SK-N-SH (cell line): ENCODE results near the gene CPAMD8.

Experiments used
- CTCF ChIP-seq: fragments of 200-600 bp; sonication (generic); IDR thresholded peaks from 2 replicates; pipeline ENCODE4 v1.6.1; 2017; ENCODE audit warnings: antibody characterized with exemption, mild to moderate bottlenecking, moderate library complexity
- EP300 ChIP-seq, 2 experiments: IDR thresholded peaks; 2 replicates each; pipeline versions ENCODE4 v1.4.0 to v1.6.1; 2012; ENCODE audit warnings: borderline replicate concordance in 1 of 2, low read depth in 1 of 2, low read length in 1 of 2
- FOSL2 ChIP-seq: IDR thresholded peaks from 2 replicates; pipeline ENCODE4 v1.4.0; 2012; ENCODE audit warnings: low read depth, mild to moderate bottlenecking, moderate library complexity, borderline replicate concordance
- JUND ChIP-seq: IDR thresholded peaks from 2 replicates; pipeline ENCODE4 v1.4.0; 2012
- MAX ChIP-seq: IDR thresholded peaks from 2 replicates; pipeline ENCODE4 v1.4.0; 2012; ENCODE audit warnings: low read depth
- MXI1 ChIP-seq: IDR thresholded peaks from 2 replicates; pipeline ENCODE4 v1.6.1; 2012; ENCODE audit warnings: mild to moderate bottlenecking, low read depth, low read length, improper control_type of control experiment
- POLR2AphosphoS5 ChIP-seq: IDR thresholded peaks from 2 replicates; pipeline ENCODE4 v1.6.1; 2012; ENCODE audit warnings: low read depth, low read length
- REST ChIP-seq: IDR thresholded peaks from 2 replicates; pipeline ENCODE4 v1.6.1; 2012; ENCODE audit warnings: mild to moderate bottlenecking, low read depth, low read length, moderate library complexity
- RXRA ChIP-seq: IDR thresholded peaks from 2 replicates; pipeline ENCODE4 v1.4.0; 2012; ENCODE audit warnings: low read depth, mild to moderate bottlenecking, borderline replicate concordance
- SMC3 ChIP-seq: IDR thresholded peaks from 2 replicates; pipeline ENCODE4 v1.6.1; 2012; ENCODE audit warnings: low read depth, low read length, improper control_type of control experiment
- USF2 ChIP-seq: fragments of 150-350 bp; IDR thresholded peaks from 2 replicates; pipeline ENCODE4 v1.6.1; 2017; ENCODE audit warnings: antibody characterized with exemption, low read length, low read depth, borderline replicate concordance

GRCh38 chr19:16876904-16877361 lies 149.7 kb downstream of the CPAMD8 start:
- TF ChIP-seq MAX (no peak), JUND (no peak), EP300 (IDR thresholded peaks at IDR 0.05; ENCODE audit: borderline replicate concordance in 1 of 2, low read depth in 1 of 2, low read length in 1 of 2) (no peak), SMC3 (no peak), MXI1 (no peak), CTCF (no peak), FOSL2 (no peak), REST (no peak), USF2 (no peak), RXRA (no peak), POLR2AphosphoS5 (no peak)
